Liver (tissue), 9 donors: Measurements from ENCODE around the gene EFR3B. TPM values are rescaled to one million over a fixed set of nuclear protein-coding genes. Genes with fewer than 3 reads are reported as not detected.

ENCODE experiments used
- DNase-seq: peaks from one replicate; pipeline ENCODE4 v3.0.0-alpha.2; 2017; ENCODE audit warnings: low spot score
- H3K27ac ChIP-seq, 2 donors: one replicate each; pipeline ENCODE4 v1.7.0; 2013; ENCODE audit warnings: inconsistent platforms in 2 of 2, low read length in 2 of 2, control low read depth in 1 of 2, low read depth in 1 of 2, mild to moderate bottlenecking in 1 of 2
- H3K27me3 ChIP-seq, 4 donors: one replicate each; pipeline versions ENCODE4 v1.6.1 to v1.7.0; 2013; ENCODE audit warnings: low read length in 3 of 4, inconsistent platforms in 1 of 4, mild to moderate bottlenecking in 1 of 4, moderate library complexity in 1 of 4; ENCODE audit not compliant: control insufficient read depth in 4 of 4, insufficient read depth in 4 of 4
- H3K36me3 ChIP-seq, 4 donors: one replicate each; pipeline versions ENCODE4 v1.6.1 to v1.7.0; 2013; ENCODE audit warnings: low read length in 3 of 4, mild to moderate bottlenecking in 3 of 4, low read depth in 1 of 4, moderate library complexity in 1 of 4; ENCODE audit not compliant: control insufficient read depth in 4 of 4, insufficient read depth in 3 of 4
- H3K4me1 ChIP-seq, 4 donors: one replicate each; pipeline versions ENCODE4 v1.6.1 to v1.7.0; 2013; ENCODE audit warnings: low read length in 3 of 4, mild to moderate bottlenecking in 3 of 4, moderate library complexity in 1 of 4; ENCODE audit not compliant: control insufficient read depth in 4 of 4, insufficient read depth in 4 of 4
- H3K4me3 ChIP-seq, 3 donors: one replicate each; pipeline versions ENCODE4 v1.6.1 to v1.7.0; 2013; ENCODE audit warnings: low read length in 3 of 3, control low read depth in 1 of 3, low read depth in 1 of 3, mild to moderate bottlenecking in 1 of 3
- H3K9ac ChIP-seq, 2 donors: one replicate each; pipeline ENCODE4 v1.7.0; 2013; ENCODE audit warnings: low read length in 2 of 2, mild to moderate bottlenecking in 2 of 2, moderate library complexity in 2 of 2, control low read depth in 1 of 2, low read depth in 1 of 2
- H3K9me3 ChIP-seq, 4 donors: one replicate each; pipeline versions ENCODE4 v1.6.1 to v1.7.0; 2013; ENCODE audit warnings: low read length in 3 of 4; ENCODE audit not compliant: control insufficient read depth in 4 of 4
- EGR1 ChIP-seq, 2 donors: IDR thresholded peaks; 2 replicates each; pipeline ENCODE4 v1.6.1; 2016 to 2018; ENCODE audit warnings: antibody characterized with exemption in 2 of 2, low read depth in 2 of 2
- FOXA1 ChIP-seq: IDR thresholded peaks from 2 replicates; pipeline ENCODE4 v1.6.1; 2016; ENCODE audit warnings: antibody characterized with exemption
- FOXA2 ChIP-seq: IDR thresholded peaks from 2 replicates; pipeline ENCODE4 v1.6.1; 2016; ENCODE audit warnings: antibody characterized with exemption
- GABPA ChIP-seq, 2 donors: IDR thresholded peaks in 1 of 2; conservative IDR thresholded peaks in 1 of 2; 2 replicates each; pipeline ENCODE4 v1.6.1; 2016; ENCODE audit warnings: antibody characterized with exemption in 2 of 2, mild to moderate bottlenecking in 1 of 2, moderate library complexity in 1 of 2
- HNF4A ChIP-seq, 2 donors: conservative IDR thresholded peaks; 2 replicates each; pipeline ENCODE4 v1.6.1; 2016; ENCODE audit warnings: antibody characterized with exemption in 2 of 2, mild to moderate bottlenecking in 2 of 2
- HNF4G ChIP-seq: IDR thresholded peaks from 2 replicates; pipeline ENCODE4 v1.6.1; 2016; ENCODE audit warnings: antibody characterized with exemption
- JUND ChIP-seq, 2 donors: IDR thresholded peaks; 2 replicates each; pipeline ENCODE4 v1.6.1; 2016; ENCODE audit warnings: antibody characterized with exemption in 2 of 2
- NR2F2 ChIP-seq: IDR thresholded peaks from 2 replicates; pipeline ENCODE4 v1.6.1; 2016; ENCODE audit warnings: antibody characterized with exemption
- RAD21 ChIP-seq, 2 donors: IDR thresholded peaks; 2 replicates each; pipeline ENCODE4 v1.6.1; 2016; ENCODE audit warnings: antibody characterized with exemption in 2 of 2, mild to moderate bottlenecking in 2 of 2
- RXRA ChIP-seq, 2 donors: IDR thresholded peaks; 2 replicates each; pipeline ENCODE4 v1.6.1; 2017 to 2018; ENCODE audit warnings: antibody characterized with exemption in 2 of 2, mild to moderate bottlenecking in 1 of 2
- SP1 ChIP-seq: IDR thresholded peaks from 2 replicates; pipeline ENCODE4 v1.6.1; 2018; ENCODE audit warnings: antibody characterized with exemption, mild to moderate bottlenecking
- TAF1 ChIP-seq: conservative IDR thresholded peaks from 2 replicates; pipeline ENCODE4 v1.6.1; 2016; ENCODE audit warnings: antibody characterized with exemption, mild to moderate bottlenecking
- YY1 ChIP-seq: IDR thresholded peaks from 2 replicates; pipeline ENCODE4 v1.6.1; 2016; ENCODE audit warnings: antibody characterized with exemption, mild to moderate bottlenecking
- WGBS: extraction: QIAGEN DNeasy Blood & Tissue Kit; methylation state at CpG from one replicate; pipeline ENCODE4 v1.1.7; 2013; 5-methylcytosine and 5-hydroxymethylcytosine counted together
- polyA plus RNA-seq, 2 donors: library from polyadenylated mRNA; stranded (reverse) in 1 of 2; unstranded in 1 of 2; fragments of 200-250 nt in 1 of 2; fragments of >200 nt in 1 of 2; fragmentation: Nextera tagmentation in 1 of 2; extraction: Ambion mirVana in 1 of 2; gene quantifications; one replicate each; pipeline versions ENCODE4 v1.2.1 to v1.2.3, GENCODE V29; 2013 to 2015
- total RNA-seq, 2 donors: library from RNA; depleted of rRNA; stranded (reverse); fragments of >200 nt; gene quantifications; one replicate each; pipeline ENCODE4 v1.2.3, GENCODE V29; 2014
- TF ChIP-seq, protein P1 (sequence below): fragments of 150-350 bp; IDR thresholded peaks from 2 replicates; pipeline ENCODE4 v1.5.1; 2017; ENCODE audit warnings: improper control_type of control experiment, low read depth, low read length; ENCODE audit not compliant: missing input control
- TF ChIP-seq, protein P2 (sequence below): IDR thresholded peaks from 2 replicates; pipeline ENCODE4 v1.6.1; 2016; ENCODE audit warnings: antibody characterized with exemption, mild to moderate bottlenecking
- TF ChIP-seq, protein P3 (sequence below): IDR thresholded peaks from 2 replicates; pipeline ENCODE4 v1.6.1; 2016; ENCODE audit warnings: antibody characterized with exemption
- TF ChIP-seq, protein P4 (sequence below): IDR thresholded peaks from 2 replicates; pipeline ENCODE4 v1.6.1; 2016; ENCODE audit warnings: antibody characterized with exemption
- donor health status: healthy.
- donor health status: healthy.
- donor health status: healthy.
- donor health status: healthy.
- donor health status: healthy.

EFR3B gene
- total and polyA plus RNA-seq, 4 donors = 0.05 to 0.33 (median 0.23) TPM

DNA sequence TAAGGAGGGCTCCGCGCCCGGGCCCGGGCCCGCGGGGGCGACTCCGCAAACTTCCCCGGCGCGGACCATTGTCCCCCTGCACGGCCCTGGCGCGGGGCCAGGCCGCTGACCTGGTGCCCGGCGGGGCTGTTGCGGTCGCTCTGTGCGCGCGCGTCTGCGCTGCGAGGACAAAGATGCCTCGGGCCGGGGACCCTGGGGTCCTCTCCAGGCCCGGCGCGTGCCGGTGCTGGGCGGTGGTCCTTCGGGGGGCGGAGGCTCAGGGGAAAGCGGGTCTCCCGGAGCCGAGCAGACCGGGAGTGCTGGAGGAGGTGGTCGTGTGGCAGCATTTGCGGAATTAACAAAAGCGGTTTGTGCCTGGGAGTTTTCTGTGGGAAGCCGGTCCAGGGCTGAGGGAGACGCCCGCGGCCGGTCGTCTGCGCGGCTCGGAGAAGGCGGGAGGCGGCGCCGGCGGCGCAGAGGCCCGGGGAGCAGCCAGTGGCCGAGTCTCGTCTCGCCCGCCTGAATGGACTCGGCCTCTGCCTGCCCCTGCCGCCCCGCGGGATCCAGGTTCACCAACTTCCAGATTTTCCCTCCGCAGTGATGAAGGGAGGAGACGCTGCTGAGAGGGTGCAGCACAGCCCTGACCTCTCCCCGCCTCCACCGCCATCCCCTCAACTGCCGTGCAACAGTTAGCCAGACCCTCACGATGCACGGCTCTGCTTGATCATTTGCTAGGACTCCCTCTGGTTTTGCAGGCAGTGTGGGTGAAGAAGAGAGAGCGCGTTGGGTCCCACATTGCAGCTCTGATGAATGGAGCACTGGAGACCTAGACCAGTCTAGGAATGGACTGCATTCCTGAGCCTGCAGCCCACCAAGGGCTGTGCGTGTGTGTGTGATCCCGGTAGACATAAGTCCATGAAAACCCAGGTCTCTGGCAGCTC is 705 bp downstream of the EFR3B start (continued):
- TF ChIP-seq, protein P1, sequence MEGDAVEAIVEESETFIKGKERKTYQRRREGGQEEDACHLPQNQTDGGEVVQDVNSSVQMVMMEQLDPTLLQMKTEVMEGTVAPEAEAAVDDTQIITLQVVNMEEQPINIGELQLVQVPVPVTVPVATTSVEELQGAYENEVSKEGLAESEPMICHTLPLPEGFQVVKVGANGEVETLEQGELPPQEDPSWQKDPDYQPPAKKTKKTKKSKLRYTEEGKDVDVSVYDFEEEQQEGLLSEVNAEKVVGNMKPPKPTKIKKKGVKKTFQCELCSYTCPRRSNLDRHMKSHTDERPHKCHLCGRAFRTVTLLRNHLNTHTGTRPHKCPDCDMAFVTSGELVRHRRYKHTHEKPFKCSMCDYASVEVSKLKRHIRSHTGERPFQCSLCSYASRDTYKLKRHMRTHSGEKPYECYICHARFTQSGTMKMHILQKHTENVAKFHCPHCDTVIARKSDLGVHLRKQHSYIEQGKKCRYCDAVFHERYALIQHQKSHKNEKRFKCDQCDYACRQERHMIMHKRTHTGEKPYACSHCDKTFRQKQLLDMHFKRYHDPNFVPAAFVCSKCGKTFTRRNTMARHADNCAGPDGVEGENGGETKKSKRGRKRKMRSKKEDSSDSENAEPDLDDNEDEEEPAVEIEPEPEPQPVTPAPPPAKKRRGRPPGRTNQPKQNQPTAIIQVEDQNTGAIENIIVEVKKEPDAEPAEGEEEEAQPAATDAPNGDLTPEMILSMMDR = no peak

DNA sequence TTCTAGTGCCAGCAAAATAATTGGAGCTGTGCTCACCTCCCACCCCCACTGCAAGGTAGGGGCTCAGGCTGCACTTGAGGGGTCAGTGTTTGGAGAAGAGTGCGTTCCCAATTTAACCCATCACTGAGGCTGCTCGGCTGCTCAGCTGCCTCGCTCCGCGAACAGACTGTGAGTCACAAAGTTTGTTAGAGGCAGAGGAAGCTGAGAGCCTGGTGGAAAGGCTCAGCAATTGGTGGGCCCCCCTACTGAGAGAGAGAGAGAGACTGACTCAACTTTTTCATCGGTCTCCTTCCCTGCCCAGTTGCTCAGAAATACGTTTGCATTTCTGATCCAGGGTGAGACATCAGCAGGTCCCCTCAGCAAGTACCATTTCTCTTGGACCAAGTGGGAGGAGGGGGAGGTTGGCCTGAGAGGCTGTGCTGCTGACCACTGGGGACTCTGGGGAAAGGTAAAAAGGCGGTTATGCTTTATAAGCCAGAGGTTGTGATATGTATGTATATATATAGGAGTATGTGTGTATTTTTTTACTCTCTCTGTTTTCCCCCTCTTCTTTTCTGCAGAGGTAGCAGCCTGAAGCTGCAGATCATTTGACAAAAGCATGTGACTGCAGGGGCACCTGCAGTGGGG is 1.5 kb downstream of the EFR3B start:
- no peak for DNase-seq
- Histone ChIP-seq H3K27me3 (peaks cover 0 to 6% (median 0%) of the 10 kb centered on the region in 4 donors), H3K27ac (no peak overlapping the region), H3K4me3 (no peak overlapping the region), H3K9me3 (no peaks in the 10 kb centered on the region), H3K4me1 (peaks cover 7 to 20% (median 17%) of the 10 kb centered on the region in 4 donors), H3K36me3 (no peaks in the 10 kb centered on the region), H3K9ac (no peak overlapping the region)
- TF ChIP-seq EGR1 (IDR thresholded peaks at IDR 0.05; ENCODE audit: low read depth in 2 of 2) = no peak
- TF ChIP-seq TAF1 = no peak
- no peak for TF ChIP-seq HNF4G
- no peak for TF ChIP-seq GABPA (IDR thresholded peaks at IDR 0.05 in 1 of 2, conservative IDR thresholded peaks at IDR 0.05 in 1 of 2)
- TF ChIP-seq RXRA (IDR thresholded peaks at IDR 0.05) = no peak
- TF ChIP-seq FOXA1 = no peak
- no peak for TF ChIP-seq NR2F2
- TF ChIP-seq RAD21 (IDR thresholded peaks at IDR 0.05) = no peak
- TF ChIP-seq, protein P2, sequence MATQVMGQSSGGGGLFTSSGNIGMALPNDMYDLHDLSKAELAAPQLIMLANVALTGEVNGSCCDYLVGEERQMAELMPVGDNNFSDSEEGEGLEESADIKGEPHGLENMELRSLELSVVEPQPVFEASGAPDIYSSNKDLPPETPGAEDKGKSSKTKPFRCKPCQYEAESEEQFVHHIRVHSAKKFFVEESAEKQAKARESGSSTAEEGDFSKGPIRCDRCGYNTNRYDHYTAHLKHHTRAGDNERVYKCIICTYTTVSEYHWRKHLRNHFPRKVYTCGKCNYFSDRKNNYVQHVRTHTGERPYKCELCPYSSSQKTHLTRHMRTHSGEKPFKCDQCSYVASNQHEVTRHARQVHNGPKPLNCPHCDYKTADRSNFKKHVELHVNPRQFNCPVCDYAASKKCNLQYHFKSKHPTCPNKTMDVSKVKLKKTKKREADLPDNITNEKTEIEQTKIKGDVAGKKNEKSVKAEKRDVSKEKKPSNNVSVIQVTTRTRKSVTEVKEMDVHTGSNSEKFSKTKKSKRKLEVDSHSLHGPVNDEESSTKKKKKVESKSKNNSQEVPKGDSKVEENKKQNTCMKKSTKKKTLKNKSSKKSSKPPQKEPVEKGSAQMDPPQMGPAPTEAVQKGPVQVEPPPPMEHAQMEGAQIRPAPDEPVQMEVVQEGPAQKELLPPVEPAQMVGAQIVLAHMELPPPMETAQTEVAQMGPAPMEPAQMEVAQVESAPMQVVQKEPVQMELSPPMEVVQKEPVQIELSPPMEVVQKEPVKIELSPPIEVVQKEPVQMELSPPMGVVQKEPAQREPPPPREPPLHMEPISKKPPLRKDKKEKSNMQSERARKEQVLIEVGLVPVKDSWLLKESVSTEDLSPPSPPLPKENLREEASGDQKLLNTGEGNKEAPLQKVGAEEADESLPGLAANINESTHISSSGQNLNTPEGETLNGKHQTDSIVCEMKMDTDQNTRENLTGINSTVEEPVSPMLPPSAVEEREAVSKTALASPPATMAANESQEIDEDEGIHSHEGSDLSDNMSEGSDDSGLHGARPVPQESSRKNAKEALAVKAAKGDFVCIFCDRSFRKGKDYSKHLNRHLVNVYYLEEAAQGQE = no peak
- TF ChIP-seq, protein P1 = no peak
- TF ChIP-seq JUND (IDR thresholded peaks at IDR 0.05) = no peak
- no peak for TF ChIP-seq HNF4A (conservative IDR thresholded peaks at IDR 0.05)
- TF ChIP-seq SP1 = no peak
- no peak for TF ChIP-seq YY1
- TF ChIP-seq, protein P3, sequence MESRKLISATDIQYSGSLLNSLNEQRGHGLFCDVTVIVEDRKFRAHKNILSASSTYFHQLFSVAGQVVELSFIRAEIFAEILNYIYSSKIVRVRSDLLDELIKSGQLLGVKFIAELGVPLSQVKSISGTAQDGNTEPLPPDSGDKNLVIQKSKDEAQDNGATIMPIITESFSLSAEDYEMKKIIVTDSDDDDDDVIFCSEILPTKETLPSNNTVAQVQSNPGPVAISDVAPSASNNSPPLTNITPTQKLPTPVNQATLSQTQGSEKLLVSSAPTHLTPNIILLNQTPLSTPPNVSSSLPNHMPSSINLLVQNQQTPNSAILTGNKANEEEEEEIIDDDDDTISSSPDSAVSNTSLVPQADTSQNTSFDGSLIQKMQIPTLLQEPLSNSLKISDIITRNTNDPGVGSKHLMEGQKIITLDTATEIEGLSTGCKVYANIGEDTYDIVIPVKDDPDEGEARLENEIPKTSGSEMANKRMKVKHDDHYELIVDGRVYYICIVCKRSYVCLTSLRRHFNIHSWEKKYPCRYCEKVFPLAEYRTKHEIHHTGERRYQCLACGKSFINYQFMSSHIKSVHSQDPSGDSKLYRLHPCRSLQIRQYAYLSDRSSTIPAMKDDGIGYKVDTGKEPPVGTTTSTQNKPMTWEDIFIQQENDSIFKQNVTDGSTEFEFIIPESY = no peak
- TF ChIP-seq, protein P4, sequence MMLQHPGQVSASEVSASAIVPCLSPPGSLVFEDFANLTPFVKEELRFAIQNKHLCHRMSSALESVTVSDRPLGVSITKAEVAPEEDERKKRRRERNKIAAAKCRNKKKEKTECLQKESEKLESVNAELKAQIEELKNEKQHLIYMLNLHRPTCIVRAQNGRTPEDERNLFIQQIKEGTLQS = no peak
- no peak for TF ChIP-seq FOXA2
- 35% methylated on average over 8 of the region's 8 CpGs for WGBS
